Aortic smooth muscle cell (primary cell): ENCODE measurements around the gene NRG3. TPM values are rescaled to one million over a fixed set of nuclear protein-coding genes. Genes with fewer than 3 reads are reported as not detected.

Source experiments
- total RNA-seq: library from RNA; depleted of rRNA; stranded (reverse); fragments of >200 nt; gene quantifications from 2 replicates; pipeline ENCODE4 v1.2.3, GENCODE V29; 2014

The NRG3 gene
- 0.13 TPM in 1 of 2 replicates, not detected in the other for total RNA-seq

GRCh38 chr10:81874875-81875466 lies at the start of gene NRG3:
Gene NRG3 (plus strand): TSS chr10:81875194.

